Ishikawa (cell line): ENCODE measurements around the gene FFAR3.

Experiments
- CEBPB ChIP-seq: IDR thresholded peaks from 2 replicates; pipeline ENCODE4 v1.6.1; 2012
- CREB1 ChIP-seq: IDR thresholded peaks from 2 replicates; pipeline ENCODE4 v1.6.1; 2012; ENCODE audit warnings: low read depth
- EGR1 ChIP-seq: IDR thresholded peaks from 2 replicates; pipeline ENCODE4 v1.6.1; 2012
- EP300 ChIP-seq: IDR thresholded peaks from 2 replicates; pipeline ENCODE4 v1.6.1; 2012; ENCODE audit warnings: borderline replicate concordance
- FOXM1 ChIP-seq: IDR thresholded peaks from 2 replicates; pipeline ENCODE4 v1.6.1; 2012; ENCODE audit warnings: low read depth, borderline replicate concordance
- NFIC ChIP-seq: IDR thresholded peaks from 2 replicates; pipeline ENCODE4 v1.6.1; 2012
- RAD21 ChIP-seq: IDR thresholded peaks from 2 replicates; pipeline ENCODE4 v1.6.1; 2012; ENCODE audit warnings: low read depth
- TAF1 ChIP-seq: IDR thresholded peaks from 2 replicates; pipeline ENCODE4 v1.6.1; 2012; ENCODE audit warnings: low read depth, mild to moderate bottlenecking
- TCF12 ChIP-seq: IDR thresholded peaks from 2 replicates; pipeline ENCODE4 v1.6.1; 2012; ENCODE audit warnings: low read depth
- TEAD4 ChIP-seq: IDR thresholded peaks from 2 replicates; pipeline ENCODE4 v1.6.1; 2012
- YY1 ChIP-seq: IDR thresholded peaks from 2 replicates; pipeline ENCODE4 v1.6.1; 2012; ENCODE audit warnings: low read depth
- ZBTB7A ChIP-seq: IDR thresholded peaks from 2 replicates; pipeline ENCODE4 v1.6.1; 2012; ENCODE audit warnings: low read depth
- TF ChIP-seq, protein P1 (sequence below): IDR thresholded peaks from 2 replicates; pipeline ENCODE4 v1.6.1; 2012; ENCODE audit warnings: low read depth, mild to moderate bottlenecking
- TF ChIP-seq, protein P2 (sequence below): IDR thresholded peaks from 2 replicates; pipeline ENCODE4 v1.6.1; 2012
- TF ChIP-seq, protein P3 (sequence below): IDR thresholded peaks from 2 replicates; pipeline ENCODE4 v1.6.1; 2012

The FFAR3 gene

DNA sequence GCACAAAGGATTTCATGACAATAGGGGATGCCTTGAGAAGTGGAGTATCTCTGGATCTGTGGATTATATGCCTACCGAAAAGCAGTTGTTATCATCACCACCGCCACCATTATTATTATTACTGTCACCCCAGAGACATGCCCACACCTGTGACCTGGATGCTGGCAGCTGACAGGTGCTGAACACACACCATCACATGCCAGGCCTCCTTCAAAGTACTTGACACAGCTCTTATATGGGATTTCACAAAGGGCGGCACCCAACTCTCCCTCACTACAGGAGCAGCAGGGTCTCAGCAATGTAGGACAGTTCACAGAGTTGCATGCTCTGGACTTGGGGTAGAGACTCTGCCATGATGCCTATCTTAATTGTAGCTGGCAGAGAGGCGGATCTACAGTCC lies 7.0 kb downstream of the FFAR3 start:
- TF ChIP-seq, protein P1, sequence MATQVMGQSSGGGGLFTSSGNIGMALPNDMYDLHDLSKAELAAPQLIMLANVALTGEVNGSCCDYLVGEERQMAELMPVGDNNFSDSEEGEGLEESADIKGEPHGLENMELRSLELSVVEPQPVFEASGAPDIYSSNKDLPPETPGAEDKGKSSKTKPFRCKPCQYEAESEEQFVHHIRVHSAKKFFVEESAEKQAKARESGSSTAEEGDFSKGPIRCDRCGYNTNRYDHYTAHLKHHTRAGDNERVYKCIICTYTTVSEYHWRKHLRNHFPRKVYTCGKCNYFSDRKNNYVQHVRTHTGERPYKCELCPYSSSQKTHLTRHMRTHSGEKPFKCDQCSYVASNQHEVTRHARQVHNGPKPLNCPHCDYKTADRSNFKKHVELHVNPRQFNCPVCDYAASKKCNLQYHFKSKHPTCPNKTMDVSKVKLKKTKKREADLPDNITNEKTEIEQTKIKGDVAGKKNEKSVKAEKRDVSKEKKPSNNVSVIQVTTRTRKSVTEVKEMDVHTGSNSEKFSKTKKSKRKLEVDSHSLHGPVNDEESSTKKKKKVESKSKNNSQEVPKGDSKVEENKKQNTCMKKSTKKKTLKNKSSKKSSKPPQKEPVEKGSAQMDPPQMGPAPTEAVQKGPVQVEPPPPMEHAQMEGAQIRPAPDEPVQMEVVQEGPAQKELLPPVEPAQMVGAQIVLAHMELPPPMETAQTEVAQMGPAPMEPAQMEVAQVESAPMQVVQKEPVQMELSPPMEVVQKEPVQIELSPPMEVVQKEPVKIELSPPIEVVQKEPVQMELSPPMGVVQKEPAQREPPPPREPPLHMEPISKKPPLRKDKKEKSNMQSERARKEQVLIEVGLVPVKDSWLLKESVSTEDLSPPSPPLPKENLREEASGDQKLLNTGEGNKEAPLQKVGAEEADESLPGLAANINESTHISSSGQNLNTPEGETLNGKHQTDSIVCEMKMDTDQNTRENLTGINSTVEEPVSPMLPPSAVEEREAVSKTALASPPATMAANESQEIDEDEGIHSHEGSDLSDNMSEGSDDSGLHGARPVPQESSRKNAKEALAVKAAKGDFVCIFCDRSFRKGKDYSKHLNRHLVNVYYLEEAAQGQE = no peak
- TF ChIP-seq YY1 (no peak), TAF1 (no peak), RAD21 (no peak), CREB1 (no peak), NFIC (no peak), EGR1 (no peak), ZBTB7A (no peak), FOXM1 (no peak), EP300 (no peak), TEAD4 (no peak), TCF12 (no peak), CEBPB (no peak)
- TF ChIP-seq, protein P2, sequence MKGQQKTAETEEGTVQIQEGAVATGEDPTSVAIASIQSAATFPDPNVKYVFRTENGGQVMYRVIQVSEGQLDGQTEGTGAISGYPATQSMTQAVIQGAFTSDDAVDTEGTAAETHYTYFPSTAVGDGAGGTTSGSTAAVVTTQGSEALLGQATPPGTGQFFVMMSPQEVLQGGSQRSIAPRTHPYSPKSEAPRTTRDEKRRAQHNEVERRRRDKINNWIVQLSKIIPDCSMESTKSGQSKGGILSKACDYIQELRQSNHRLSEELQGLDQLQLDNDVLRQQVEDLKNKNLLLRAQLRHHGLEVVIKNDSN = no peak
- TF ChIP-seq, protein P3, sequence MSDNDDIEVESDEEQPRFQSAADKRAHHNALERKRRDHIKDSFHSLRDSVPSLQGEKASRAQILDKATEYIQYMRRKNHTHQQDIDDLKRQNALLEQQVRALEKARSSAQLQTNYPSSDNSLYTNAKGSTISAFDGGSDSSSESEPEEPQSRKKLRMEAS = no peak

DNA sequence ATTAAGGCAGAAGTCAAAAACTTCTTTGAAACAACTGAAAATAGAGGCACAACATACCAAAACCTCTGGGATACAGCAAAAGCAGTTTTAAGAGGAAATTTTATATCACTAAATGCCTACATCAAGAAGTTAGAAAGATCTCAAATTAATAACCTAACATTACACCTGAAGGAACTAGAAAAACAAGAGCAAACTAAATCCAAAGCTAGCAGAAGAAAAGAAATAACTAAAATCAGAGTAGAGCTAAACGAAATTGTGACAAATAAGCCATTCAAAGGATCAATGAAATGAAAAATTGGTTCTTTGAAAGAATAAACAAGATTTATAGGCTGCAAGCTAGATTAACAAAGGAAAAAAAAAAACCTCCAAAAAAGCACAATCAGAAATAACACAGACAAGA lies 10.1 kb downstream of the FFAR3 start:
- no peak for TF ChIP-seq TEAD4
- TF ChIP-seq EGR1 = no peak
- TF ChIP-seq FOXM1 = no peak
- TF ChIP-seq, protein P1 = no peak
- no peak for TF ChIP-seq RAD21
- no peak for TF ChIP-seq NFIC
- TF ChIP-seq YY1 = no peak
- TF ChIP-seq TCF12 = no peak
- no peak for TF ChIP-seq CREB1
- no peak for TF ChIP-seq CEBPB
- no peak for TF ChIP-seq EP300
- TF ChIP-seq ZBTB7A = no peak
- TF ChIP-seq TAF1 = no peak
- TF ChIP-seq, protein P3 = no peak
- TF ChIP-seq, protein P2 = no peak

DNA sequence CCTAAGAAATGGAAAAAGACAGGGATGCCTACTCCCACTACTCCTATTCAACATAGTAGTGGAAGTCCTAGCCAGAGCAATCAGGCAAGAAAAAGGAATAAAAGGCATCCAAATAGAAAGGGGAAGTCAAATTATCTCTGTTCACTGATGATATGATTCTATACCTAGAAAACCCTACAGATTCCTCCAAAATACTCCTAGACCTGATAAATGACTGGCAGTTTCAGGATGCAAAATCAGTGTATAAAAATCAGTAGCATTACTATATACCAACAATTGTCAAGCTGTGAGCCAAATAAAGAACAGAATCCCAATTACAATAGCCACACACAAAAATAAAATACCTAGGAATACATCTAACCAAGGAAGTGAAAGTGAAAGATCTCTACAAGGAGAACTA lies 11.3 kb downstream of the FFAR3 start:
- no peak for TF ChIP-seq TEAD4
- TF ChIP-seq CREB1 = no peak
- TF ChIP-seq NFIC = no peak
- no peak for TF ChIP-seq TAF1
- TF ChIP-seq YY1 = no peak
- TF ChIP-seq EP300 = no peak
- TF ChIP-seq, protein P1 = no peak
- TF ChIP-seq, protein P2 = no peak
- no peak for TF ChIP-seq ZBTB7A
- TF ChIP-seq TCF12 = no peak
- no peak for TF ChIP-seq CEBPB
- TF ChIP-seq FOXM1 = no peak
- no peak for TF ChIP-seq EGR1
- TF ChIP-seq RAD21 = no peak
- TF ChIP-seq, protein P3 = no peak

DNA sequence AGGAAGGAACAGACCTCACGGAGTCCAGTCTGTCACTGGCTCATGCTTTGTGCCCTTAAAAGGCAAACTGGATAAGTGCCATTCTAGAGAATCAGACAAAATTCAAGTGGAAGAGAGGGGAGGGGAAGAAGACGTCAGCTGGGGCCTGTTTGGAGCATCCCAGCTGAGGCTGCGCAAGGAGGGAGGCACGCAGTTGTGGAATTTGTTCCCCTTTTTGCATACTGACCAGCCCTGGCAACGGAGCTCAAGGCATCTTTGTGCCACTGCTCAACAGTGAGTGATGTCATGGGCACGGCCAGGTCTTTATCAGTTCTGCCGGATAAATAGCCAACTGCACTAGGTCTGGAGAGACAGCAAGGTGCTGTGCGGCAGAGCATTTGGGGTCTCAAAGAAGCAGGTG lies 12.5 kb downstream of the FFAR3 start, which contains the start of gene GPR42:
Gene GPR42 (plus strand): TSS at position 347 of the 400 bp plus-strand sequence. CDS start 292 bp downstream, outside the sequence.
- TF ChIP-seq CEBPB = no peak
- no peak for TF ChIP-seq NFIC
- TF ChIP-seq ZBTB7A = no peak
- no peak for TF ChIP-seq CREB1
- TF ChIP-seq TAF1 = no peak
- TF ChIP-seq, protein P1 = no peak
- TF ChIP-seq, protein P3 = no peak
- TF ChIP-seq EGR1 = no peak
- TF ChIP-seq YY1 = no peak
- TF ChIP-seq TEAD4 = no peak
- no peak for TF ChIP-seq RAD21
- TF ChIP-seq, protein P2 = no peak
- no peak for TF ChIP-seq EP300
- TF ChIP-seq TCF12 = no peak
- no peak for TF ChIP-seq FOXM1
